GM18502 (cell line): ENCODE data around the gene HSH2D.
A peak's percentile ranks its signal among the peaks of the same experiment; 100 is the strongest.
"Not testable (repeated sequence)": the region's sequence is repeated elsewhere in the genome, so short reads cannot be mapped to it uniquely, and the experiment has no call there.

Experiments used
- ATAC-seq: cut with Tn5 transposase; IDR thresholded peaks from one replicate; pipeline ENCODE4 v1.9.1; 2021; ENCODE audit warnings: mild to moderate bottlenecking; ENCODE audit not compliant: unreplicated experiment, poor library complexity

Gene HSH2D

GRCh38 chr19:16143399-16144215, at the start of gene HSH2D:
TSS of gene HSH2D (plus strand) at chr19:16143685. CDS start at chr19:16148751, 5,066 bp downstream.
- ATAC-seq = peak; percentile 61

DNA sequence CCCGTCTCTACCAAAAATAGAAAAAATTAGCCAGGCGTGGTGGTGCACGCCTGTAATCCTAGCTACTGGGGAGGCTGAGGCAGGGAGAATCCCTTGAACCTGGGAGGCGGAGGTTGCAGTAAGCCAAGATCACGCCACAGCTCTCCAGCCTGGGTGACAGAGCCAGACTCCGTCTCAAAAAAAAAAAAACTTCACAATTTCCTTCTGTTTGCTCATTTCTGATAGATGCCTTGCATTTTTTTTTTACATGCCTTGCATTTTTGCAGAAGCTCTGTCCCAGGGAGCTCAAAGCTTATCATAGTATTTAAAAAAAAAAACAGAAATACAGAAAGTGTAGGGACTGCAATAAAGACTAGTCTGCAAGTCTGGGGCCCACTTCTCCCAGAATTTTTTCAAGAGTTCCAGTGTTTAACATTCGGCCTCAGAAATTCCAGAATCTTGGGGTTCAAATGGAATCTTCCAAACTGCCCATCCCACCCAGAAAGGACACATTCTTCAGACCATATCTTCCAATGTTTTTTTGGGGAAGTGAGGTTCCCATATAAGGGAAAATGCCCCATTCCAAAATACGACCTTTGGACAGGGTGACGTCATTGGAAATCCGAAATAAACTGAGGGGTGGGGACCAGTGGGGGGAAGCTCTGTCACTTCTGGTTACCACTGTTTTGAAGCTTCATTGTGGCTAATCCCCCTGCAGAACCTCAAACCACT, 49.0 kb upstream of the HSH2D start:
- no peak for ATAC-seq

DNA sequence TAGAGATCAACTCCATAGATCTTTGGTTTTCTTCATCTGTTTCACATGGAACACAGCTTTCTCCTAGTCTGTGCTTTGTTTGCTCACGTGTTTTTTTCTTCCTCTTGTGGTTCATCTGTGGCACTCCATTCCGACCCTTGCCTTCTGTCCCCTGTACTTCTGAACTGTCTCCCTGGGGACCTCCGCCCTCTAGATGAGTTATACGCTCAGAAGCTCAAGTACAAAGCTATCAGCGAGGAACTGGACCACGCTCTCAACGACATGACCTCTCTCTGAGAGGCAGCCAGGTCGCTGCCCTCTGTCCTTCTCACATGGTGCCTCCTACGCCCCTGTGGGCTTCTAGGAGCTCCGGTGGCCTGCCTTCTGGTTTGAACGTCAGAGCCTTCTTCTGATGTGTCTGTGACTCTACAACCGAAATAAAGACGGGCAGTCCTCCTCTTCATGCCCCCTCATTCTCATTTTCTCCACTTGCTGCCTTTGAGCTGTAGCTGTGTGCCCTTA, 48.4 kb upstream of the HSH2D start:
- no peak for ATAC-seq

DNA sequence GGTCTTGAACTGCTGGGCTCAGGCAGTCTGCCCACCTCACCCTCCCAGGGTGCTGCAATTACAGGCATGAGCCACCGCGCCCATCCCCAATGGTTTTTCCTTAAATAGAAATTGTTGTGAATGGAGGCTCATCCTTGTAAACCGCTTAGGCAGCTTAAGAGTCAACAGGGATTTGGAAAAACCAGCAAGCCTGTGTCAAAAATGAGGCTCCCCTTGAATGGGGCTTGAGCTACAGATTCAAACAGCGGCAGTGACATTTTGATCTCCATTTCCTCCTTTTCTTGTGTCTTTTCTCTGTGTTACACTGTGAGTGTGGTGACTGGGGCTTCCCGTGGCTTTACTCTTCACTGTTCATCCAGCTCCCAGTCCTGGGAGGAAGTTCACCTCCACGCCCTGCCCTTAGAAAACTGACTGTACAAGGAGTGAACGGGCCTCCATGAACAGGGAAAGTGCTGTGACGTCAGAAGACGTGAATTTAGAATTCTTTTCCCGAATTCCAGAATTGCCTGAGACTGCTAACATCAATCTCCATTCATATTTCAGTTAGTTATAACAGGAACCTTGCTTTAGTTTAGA, 47.1 kb upstream of the HSH2D start:
- no peak for ATAC-seq

- ATAC-seq = no peak
These were observed 45.1 kb upstream of the HSH2D start for GRCh38 chr19:16098416-16098768.

- ATAC-seq = no peak
These were observed 44.7 kb upstream of the HSH2D start for GRCh38 chr19:16098821-16099220.

GRCh38 chr19:16099314-16099965, 44.0 kb upstream of the HSH2D start:
- ATAC-seq = not testable (repeated sequence)

DNA sequence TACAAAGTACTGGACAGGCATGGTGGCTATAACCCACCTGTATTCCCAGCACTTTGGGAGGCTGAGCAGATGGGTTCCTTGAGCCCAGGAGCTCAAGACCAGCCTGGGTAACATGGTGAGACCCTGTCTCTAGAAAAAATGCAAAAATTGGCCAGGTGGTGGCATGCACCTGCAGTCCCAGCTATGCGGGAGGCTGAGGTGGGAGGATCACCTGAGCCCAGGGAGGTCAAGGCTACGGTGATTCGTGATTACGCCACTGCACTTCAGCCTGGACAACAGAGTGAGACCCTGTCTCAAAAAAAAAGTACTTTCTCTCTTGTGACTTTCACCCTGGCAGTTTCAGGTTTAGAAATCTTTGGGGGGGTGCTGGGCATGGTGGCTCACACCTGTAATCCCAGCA, 43.0 kb upstream of the HSH2D start:
- ATAC-seq = no peak

DNA sequence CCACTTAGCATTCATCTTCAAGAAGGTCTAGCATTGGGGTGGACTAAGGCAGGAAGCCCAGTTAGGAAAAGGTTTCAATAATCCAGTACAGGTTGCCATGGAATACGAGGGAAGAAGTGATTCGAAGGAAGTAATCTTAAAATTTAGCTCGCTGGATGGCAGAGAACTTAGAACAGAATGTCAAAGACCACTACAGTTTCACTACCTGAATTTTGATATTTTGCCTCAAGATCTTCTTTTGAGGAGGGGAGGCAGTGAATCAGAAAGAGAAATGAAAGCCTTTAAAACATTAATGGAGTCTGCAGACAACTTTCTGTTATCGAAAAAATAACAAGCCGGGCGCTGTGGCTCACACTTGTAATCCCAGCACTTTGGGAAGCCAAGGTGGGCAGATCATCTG, 38.8 kb upstream of the HSH2D start:
- no peak for ATAC-seq

GRCh38 chr19:16106121-16106520, 37.4 kb upstream of the HSH2D start:
- ATAC-seq = no peak

DNA sequence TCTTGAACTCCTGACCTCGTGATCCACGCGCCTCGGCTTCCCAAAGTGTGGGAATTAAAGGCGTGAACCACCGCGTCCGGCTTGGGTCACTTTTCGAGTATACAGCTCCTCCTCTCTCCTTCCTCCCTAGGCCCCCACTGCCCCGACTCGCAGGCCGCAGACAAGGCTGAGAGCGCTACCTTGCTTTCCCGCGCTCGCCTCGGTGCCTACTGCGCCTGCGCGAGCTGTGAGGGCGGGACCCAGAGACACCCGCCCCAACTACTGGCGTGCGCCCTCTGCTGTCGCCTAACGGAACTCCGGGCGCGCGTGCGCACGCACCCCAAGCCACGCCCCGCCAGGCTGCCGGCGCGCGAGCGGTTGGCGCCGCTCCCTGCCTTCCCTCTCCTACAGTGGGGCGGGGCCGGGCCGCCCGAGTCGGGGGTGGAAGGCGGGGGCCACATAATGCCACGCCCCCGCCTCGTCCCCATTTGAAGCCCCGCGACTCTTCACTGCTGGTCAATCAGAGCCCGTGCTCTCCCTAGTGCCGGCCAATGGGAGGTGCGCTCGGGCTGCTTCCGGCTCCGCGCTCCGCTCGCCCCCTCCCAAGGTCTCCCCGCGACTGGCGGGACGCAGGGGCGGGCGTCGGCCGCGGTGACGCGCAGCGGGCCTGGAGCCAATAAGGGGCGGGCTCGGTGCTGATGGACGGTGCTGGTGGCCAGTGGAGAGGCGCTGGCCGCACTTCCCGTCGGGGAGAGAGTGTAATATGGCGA, 32.2 kb upstream of the HSH2D start, which contains the start of gene RAB8A:
RAB8A (plus strand) TSS at position 730 of the 749 bp plus-strand sequence; CDS start at position 743, 13 bp downstream.
- peak; percentile 87 for ATAC-seq

DNA sequence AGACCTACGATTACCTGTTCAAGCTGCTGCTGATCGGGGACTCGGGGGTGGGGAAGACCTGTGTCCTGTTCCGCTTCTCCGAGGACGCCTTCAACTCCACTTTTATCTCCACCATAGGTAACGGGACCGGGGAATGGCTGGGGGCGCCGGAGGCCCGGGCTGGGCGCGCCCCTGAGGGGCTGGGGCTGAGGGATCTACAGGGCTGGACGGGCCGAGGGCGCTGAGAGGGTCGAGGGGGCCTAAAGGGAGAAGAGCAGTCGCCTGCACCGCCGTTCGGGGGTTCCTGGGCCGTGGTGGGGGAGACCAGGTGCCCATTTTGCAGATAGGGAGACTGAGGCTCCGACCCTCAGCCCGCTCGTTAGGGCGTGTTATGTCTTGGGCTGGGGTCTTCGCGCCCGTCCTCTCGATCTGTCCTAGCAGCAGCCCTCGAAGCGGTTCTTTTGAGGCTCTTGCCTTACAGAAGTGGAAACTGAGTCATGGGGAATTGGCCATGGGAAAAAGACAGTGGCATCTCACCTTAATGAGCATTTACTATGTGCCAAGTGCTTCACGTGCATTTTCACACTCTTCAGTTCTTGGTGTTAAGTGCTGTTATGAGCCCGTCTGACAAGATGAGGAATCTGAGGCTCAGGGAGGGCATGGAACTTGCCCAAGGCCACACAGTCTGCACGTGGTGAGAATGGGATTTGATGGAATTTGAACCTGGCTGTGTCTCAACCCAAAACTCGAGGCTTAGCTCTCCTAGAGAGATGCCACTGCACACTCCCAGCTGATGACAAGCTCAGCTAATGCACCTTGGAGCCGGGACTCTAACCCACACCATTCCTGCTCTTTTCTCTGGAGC, 31.4 kb upstream of the HSH2D start:
- ATAC-seq = peak; percentile 4

DNA sequence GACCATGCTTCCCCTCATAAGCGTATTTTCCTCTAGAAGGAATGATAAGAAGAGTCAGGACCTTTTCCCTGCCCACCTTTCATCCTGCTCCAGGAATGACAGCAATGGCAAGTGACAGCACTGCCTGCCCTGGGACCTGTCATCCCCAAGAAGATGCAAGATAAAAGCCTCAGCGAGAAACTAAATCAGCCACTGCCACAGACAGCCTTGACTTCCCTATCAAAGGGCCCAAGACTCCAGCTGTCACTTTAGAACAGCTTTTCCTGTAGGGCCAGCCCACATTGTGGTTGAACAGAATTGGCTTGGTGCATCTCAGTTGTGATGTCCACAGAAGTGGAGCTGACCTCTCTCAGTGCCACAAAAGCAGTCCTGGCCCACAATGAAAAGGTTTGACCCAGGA, 30.7 kb upstream of the HSH2D start:
- ATAC-seq = no peak

DNA sequence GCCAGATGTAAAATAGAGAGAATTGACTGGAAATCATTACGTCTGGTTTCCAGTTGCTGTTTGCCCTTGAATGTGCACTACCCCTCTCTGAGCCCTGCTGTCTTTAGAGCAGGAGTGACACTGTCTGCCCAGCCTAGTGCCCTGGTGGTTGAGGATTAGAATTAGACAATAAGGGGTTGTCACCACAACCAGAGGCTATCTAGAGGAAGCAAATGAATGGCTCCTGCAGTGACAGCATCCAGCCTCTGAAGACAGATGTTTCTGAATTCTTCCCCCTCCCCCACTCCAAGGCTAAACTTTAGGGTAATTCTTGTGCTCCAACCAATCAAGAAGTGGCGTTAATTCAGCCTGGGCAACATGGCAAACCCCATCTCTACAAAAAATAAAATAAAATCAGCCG, 29.8 kb upstream of the HSH2D start:
- no peak for ATAC-seq

GRCh38 chr19:16115301-16116039, 28.0 kb upstream of the HSH2D start:
- ATAC-seq = no peak

- no peak for ATAC-seq
These were observed 27.4 kb upstream of the HSH2D start for GRCh38 chr19:16116067-16116466.

GRCh38 chr19:16117594-16118033, 25.9 kb upstream of the HSH2D start:
- no peak for ATAC-seq

DNA sequence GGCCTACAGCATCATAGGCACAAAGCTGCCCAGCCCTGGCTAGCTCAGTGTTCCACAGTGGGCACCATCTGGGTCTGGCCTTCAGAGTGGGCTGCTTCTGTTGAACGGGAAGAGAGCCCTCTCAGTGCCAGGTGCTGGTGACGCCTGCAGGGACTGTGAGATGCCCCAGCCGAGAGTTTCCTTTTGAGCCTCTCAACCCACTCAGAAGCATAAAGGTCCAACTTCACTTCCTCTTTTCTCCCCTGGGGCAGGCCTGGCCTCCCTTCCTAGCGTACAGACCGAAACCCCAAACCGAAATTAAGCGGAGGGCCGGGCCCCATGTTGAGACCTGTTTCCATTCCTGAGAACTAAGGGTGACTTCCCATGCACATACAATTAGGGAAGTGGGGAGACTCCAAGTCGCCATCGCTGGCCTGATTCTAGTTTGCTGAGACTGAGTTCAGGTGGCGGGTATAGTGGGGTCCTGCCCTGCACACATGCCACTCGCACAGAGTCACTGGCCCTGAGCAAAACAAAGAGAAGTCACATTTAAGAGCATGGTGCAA, 24.9 kb upstream of the HSH2D start:
- peak; percentile 75 for ATAC-seq
